ENCODE data around the gene TMEM168.

- TF ChIP-seq, protein P1, sequence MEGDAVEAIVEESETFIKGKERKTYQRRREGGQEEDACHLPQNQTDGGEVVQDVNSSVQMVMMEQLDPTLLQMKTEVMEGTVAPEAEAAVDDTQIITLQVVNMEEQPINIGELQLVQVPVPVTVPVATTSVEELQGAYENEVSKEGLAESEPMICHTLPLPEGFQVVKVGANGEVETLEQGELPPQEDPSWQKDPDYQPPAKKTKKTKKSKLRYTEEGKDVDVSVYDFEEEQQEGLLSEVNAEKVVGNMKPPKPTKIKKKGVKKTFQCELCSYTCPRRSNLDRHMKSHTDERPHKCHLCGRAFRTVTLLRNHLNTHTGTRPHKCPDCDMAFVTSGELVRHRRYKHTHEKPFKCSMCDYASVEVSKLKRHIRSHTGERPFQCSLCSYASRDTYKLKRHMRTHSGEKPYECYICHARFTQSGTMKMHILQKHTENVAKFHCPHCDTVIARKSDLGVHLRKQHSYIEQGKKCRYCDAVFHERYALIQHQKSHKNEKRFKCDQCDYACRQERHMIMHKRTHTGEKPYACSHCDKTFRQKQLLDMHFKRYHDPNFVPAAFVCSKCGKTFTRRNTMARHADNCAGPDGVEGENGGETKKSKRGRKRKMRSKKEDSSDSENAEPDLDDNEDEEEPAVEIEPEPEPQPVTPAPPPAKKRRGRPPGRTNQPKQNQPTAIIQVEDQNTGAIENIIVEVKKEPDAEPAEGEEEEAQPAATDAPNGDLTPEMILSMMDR (IDR thresholded peaks at IDR 0.05), result no peak
- no peak for TF ChIP-seq EZH2 (IDR thresholded peaks at IDR 0.05)
- TF ChIP-seq EZH2phosphoT487 (IDR thresholded peaks at IDR 0.05), result no peak
These were observed 8.3 kb upstream of the TMEM168 start for GRCh38 chr7:112798274-112799159.
